Esophagus (tissue), 2 donors: ENCODE measurements around the gene SRSF8. TPM values are rescaled to one million over a fixed set of nuclear protein-coding genes. Genes with fewer than 3 reads are reported as not detected.

Experiments
- H3K27ac ChIP-seq, 2 donors: one replicate each; pipeline ENCODE4 v1.5.1; 2013; ENCODE audit warnings: low read depth in 2 of 2, mild to moderate bottlenecking in 2 of 2, inconsistent platforms in 1 of 2, low read length in 1 of 2, moderate library complexity in 1 of 2
- H3K27me3 ChIP-seq, 2 donors: one replicate each; pipeline ENCODE4 v1.6.1; 2013; ENCODE audit warnings: low read length in 2 of 2, control low read depth in 1 of 2, mild to moderate bottlenecking in 1 of 2; ENCODE audit not compliant: insufficient read depth in 2 of 2, control insufficient read depth in 1 of 2
- H3K36me3 ChIP-seq, 2 donors: one replicate each; pipeline ENCODE4 v1.6.1; 2013; ENCODE audit warnings: low read length in 1 of 2; ENCODE audit not compliant: control insufficient read depth in 2 of 2, insufficient read depth in 2 of 2
- H3K4me1 ChIP-seq, 2 donors: one replicate each; pipeline ENCODE4 v1.6.1; 2013; ENCODE audit warnings: low read length in 1 of 2; ENCODE audit not compliant: control insufficient read depth in 2 of 2, insufficient read depth in 2 of 2
- H3K4me3 ChIP-seq, 2 donors: one replicate each; pipeline ENCODE4 v1.5.1; 2013; ENCODE audit warnings: low read length in 2 of 2, mild to moderate bottlenecking in 2 of 2, low read depth in 1 of 2, moderate library complexity in 1 of 2
- H3K9me3 ChIP-seq, 2 donors: one replicate each; pipeline ENCODE4 v1.6.1; 2013; ENCODE audit warnings: mild to moderate bottlenecking in 2 of 2, low read depth in 1 of 2, low read length in 1 of 2, moderate library complexity in 1 of 2; ENCODE audit not compliant: control insufficient read depth in 2 of 2, insufficient read depth in 1 of 2
- WGBS, 2 donors: extraction: QIAGEN DNeasy Blood & Tissue Kit; methylation state at CpG; one replicate each; pipeline ENCODE4 v1.1.7; 2013; 5-methylcytosine and 5-hydroxymethylcytosine counted together
- polyA plus RNA-seq, 2 donors: library from polyadenylated mRNA; stranded (reverse); fragments of 200-250 nt; gene quantifications; one replicate each; pipeline ENCODE4 v1.2.3, GENCODE V29; 2013
- donor health status: healthy with polysubstance abuse.
- donor health status: Bipolar disorder and iron deficiency.

SRSF8 gene
- polyA plus RNA-seq, 2 donors: 29.1 to 35.3 TPM

DNA sequence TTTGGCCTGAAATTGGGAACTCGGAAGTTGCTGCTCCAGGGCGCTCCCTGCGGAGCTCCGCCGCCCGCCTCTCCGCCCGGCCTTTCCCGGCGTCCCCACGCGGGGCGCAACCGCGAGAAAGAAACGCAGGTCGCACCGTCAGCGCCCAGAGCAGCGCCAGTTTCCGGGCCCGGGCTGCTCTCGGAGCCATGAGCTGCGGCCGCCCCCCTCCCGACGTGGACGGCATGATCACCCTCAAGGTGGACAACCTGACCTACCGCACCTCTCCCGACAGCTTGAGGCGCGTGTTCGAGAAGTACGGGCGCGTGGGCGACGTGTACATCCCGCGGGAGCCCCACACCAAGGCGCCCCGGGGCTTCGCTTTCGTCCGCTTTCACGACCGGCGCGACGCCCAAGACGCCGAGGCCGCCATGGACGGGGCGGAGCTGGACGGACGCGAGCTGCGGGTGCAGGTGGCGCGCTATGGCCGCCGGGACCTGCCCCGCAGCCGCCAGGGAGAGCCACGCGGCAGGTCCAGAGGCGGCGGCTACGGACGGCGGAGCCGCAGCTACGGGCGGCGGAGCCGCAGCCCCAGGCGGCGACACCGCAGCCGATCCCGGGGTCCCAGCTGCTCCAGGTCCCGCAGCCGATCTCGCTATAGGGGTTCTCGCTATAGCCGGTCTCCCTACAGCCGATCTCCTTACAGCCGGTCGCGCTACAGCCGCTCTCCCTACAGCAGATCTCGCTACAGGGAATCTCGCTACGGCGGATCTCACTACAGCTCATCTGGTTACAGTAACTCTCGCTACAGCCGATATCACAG is 521 bp downstream of the SRSF8 start:
- Histone ChIP-seq H3K27ac (peak overlapping the region; percentile 99 to 100), H3K27me3 (no peaks in the 10 kb centered on the region), H3K4me3 (peak overlapping the region; percentile 84 to 99), H3K4me1 (peaks cover 0 to 3% of the 10 kb centered on the region in 2 donors), H3K9me3 (no peaks in the 10 kb centered on the region), H3K36me3 (no peaks in the 10 kb centered on the region)
- 0 to 1% methylated on average over 85 to 98 of the region's 98 CpGs for WGBS, 2 donors

DNA sequence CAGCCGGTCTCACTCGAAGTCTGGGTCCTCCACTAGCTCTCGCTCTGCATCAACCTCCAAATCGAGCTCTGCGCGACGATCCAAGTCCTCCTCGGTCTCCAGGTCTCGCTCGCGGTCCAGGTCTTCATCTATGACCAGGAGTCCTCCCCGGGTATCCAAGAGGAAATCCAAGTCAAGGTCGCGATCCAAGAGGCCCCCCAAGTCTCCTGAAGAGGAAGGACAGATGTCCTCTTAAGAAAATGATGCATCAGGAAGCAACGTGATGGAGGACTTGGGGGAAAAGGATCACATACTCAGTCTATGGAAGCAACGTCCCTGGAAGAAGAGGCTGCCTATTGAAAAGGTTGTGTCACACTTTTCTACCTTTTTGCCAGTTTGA is 1.1 kb downstream of the SRSF8 start:
- Histone ChIP-seq H3K9me3 (no peaks in the 10 kb centered on the region), H3K4me3 (peak overlapping the region; percentile 84 to 99), H3K27ac (peak overlapping the region; percentile 99 to 100), H3K36me3 (no peaks in the 10 kb centered on the region), H3K4me1 (peaks cover 0 to 3% of the 10 kb centered on the region in 2 donors), H3K27me3 (no peaks in the 10 kb centered on the region)
- 0 to 1% methylated on average over 16 of the region's 16 CpGs for WGBS, 2 donors

GRCh38 chr11:95068549-95068948 is 1.8 kb downstream of the SRSF8 start:
- peak overlapping the region; percentile 99 to 100 for H3K27ac ChIP-seq

GRCh38 chr11:95070471-95070870 is 3.8 kb downstream of the SRSF8 start:
- 76 to 92% methylated on average over 1 of the region's 1 CpG for WGBS, 2 donors
- Histone ChIP-seq H3K27me3 (no peaks in the 10 kb centered on the region), H3K9me3 (no peaks in the 10 kb centered on the region), H3K4me3 (no peak overlapping the region), H3K36me3 (no peaks in the 10 kb centered on the region), H3K27ac (no peak overlapping the region), H3K4me1 (peaks cover 3 to 7% of the 10 kb centered on the region in 2 donors)

More at GRCh38 chr11:95068549-95068948, 1.8 kb downstream of the SRSF8 start:
- H3K4me1 ChIP-seq: peaks cover 0 to 3% of the 10 kb centered on the region in 2 donors
- peak overlapping the region; percentile 84 to 99 for H3K4me3 ChIP-seq
- 1 to 2% methylated on average over 5 of the region's 5 CpGs for whole genome bisulfite sequencing, 2 donors
- H3K9me3 ChIP-seq: no peaks in the 10 kb centered on the region
- H3K36me3 ChIP-seq: no peaks in the 10 kb centered on the region
- no peaks in the 10 kb centered on the region for H3K27me3 ChIP-seq

DNA sequence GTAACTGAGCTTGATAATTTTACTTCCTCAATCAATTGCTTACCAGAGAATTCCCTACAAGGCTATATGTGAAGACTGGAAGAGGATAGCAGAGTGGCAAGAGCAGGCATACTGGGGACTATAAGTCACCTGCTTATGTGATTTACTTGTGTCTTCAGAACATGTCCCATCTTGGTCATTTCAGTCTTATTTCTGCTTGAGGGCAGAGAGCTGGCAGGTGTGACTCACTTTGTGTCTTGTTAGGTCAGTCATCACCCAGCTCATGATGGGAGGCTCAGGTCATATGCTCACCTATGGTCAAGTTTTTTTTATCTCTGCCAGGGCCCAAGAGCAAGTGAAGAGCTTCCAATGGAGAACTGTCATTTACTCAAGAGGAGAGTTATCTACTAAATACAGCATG is 6.2 kb downstream of the SRSF8 start:
- H3K4me3 ChIP-seq: no peak overlapping the region
- H3K27ac ChIP-seq: no peak overlapping the region
- no peaks in the 10 kb centered on the region for H3K27me3 ChIP-seq
- H3K4me1 ChIP-seq: peaks cover 3 to 7% of the 10 kb centered on the region in 2 donors
- no peaks in the 10 kb centered on the region for H3K9me3 ChIP-seq
- no peaks in the 10 kb centered on the region for H3K36me3 ChIP-seq

DNA sequence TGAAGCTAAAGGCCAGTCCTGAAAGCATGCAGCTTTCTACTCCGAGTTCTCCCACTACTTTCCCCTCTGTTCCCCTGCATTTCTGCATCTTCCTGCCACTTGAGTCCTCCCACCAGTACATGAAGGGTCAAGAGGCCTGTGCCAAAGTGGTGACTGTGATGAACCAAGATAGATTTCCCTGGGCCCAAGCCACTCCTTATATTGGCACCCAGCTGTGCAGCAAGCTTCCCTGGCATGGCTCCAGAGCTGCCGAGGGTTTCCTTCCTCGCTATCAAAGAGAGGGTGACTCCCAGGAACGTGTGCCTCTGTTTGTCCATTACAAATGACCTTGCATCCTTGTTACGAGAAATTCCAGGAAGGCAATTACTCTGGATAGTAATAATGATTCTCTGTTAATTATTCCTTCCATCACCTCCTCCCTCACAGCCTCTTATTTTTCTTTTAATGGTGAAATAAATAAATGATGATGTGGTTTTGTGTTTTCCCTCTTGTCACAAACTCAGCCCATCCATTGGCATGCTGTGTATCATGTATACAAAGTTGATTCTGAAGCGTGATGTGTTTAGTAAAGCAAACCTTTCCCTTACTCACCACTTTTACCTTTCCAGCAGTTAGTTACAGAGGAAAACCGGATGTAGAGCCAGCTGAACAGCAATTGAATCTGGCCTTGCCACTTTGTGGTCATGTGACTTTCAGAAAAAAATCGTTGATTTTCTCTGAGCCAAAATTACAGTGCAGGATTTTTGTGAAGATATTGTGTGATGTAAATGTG is 8.3 kb downstream of the SRSF8 start:
- WGBS, 2 donors: 29 to 33% methylated on average over 8 of the region's 8 CpGs
- Histone ChIP-seq H3K4me3 (no peak overlapping the region), H3K4me1 (peaks cover 3 to 7% of the 10 kb centered on the region in 2 donors)

DNA sequence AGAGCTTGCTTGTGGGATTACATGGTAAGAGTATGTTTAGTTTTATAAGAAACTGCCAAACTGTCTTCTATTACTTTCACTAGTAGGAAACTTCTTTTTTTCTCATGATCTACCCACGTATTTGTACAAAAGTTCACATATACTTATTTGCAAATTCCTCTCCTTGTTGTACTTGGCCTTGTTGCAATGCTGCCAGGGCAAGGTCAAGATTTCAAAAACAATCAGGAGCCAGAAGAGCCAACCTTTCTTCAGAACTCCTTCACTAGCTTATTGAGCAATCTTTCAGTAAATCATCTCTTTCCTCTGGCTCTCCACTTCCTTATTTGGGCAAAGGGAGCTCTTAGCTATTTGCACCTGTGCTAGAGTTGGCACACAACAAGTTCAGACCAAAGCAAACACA is 9.7 kb downstream of the SRSF8 start:
- H3K27me3 ChIP-seq: no peaks in the 10 kb centered on the region
- peaks cover 3 to 4% of the 10 kb centered on the region in 2 donors for H3K4me1 ChIP-seq
- no peak overlapping the region for H3K27ac ChIP-seq
- no peaks in the 10 kb centered on the region for H3K36me3 ChIP-seq
- WGBS, 2 donors: 6% methylated on average over 1 of the region's 1 CpG
- H3K4me3 ChIP-seq: no peak overlapping the region
- H3K9me3 ChIP-seq: no peaks in the 10 kb centered on the region

More for the DNA sequence above, 8.3 kb downstream of the SRSF8 start:
- Histone ChIP-seq H3K36me3 (no peaks in the 10 kb centered on the region), H3K9me3 (no peaks in the 10 kb centered on the region), H3K27ac (peak overlapping the region; percentile 5 to 56), H3K27me3 (no peaks in the 10 kb centered on the region)

- Histone ChIP-seq H3K36me3 (no peaks in the 10 kb centered on the region), H3K27me3 (no peaks in the 10 kb centered on the region), H3K4me1 (peaks cover 3 to 4% of the 10 kb centered on the region in 2 donors), H3K27ac (no peak overlapping the region), H3K4me3 (no peak overlapping the region), H3K9me3 (no peaks in the 10 kb centered on the region)
These were observed 10.3 kb downstream of the SRSF8 start for GRCh38 chr11:95076981-95077380.

- no peak overlapping the region for H3K4me3 ChIP-seq
- peaks cover 3 to 4% of the 10 kb centered on the region in 2 donors for H3K4me1 ChIP-seq
- H3K27ac ChIP-seq: no peak overlapping the region
- no peaks in the 10 kb centered on the region for H3K9me3 ChIP-seq
- H3K36me3 ChIP-seq: no peaks in the 10 kb centered on the region
- H3K27me3 ChIP-seq: peaks cover 0 to 2% of the 10 kb centered on the region in 2 donors
- WGBS, 2 donors: 89 to 93% methylated on average over 1 of the region's 1 CpG
These were observed 11.8 kb downstream of the SRSF8 start for GRCh38 chr11:95078526-95078925.
